H1 (cell line): ENCODE results near the gene EIF4EBP3. TPM values are rescaled to one million over a fixed set of nuclear protein-coding genes. Genes with fewer than 3 reads are reported as not detected.

ENCODE experiments used
- CTCF ChIA-PET: fragments of 300-600 bp; sonication (Branson Sonifier 250); formaldehyde crosslinking; loops from one replicate; lab custom pipeline; 2021; ENCODE audit not compliant: partially characterized antibody; lab: Charles Lee
- POLR2A ChIA-PET: fragments of 300-600 bp; sonication (Branson Sonifier 250); formaldehyde crosslinking; loops from one replicate; lab custom pipeline; 2021; ENCODE audit warnings: inconsistent platforms; ENCODE audit not compliant: partially characterized antibody; lab: Charles Lee
- DNase-seq, 2 experiments: peaks; one replicate each; pipeline versions ENCODE4 v3.0.0 to v3.0.0-alpha.2; 2010 to 2022; ENCODE audit warnings: low spot score in 2 of 2, low read depth in 1 of 2, mixed read lengths in 1 of 2
- FAIRE-seq: peaks from 2 replicates; lab custom pipeline; 2011; peaks lifted over from hg19 to GRCh38; lab: Jason Lieb, UNC
- H2AFZ ChIP-seq: 2 replicates; pipeline ENCODE4 v1.8.1; 2012; ENCODE audit warnings: low read length, inconsistent platforms
- H2AK5ac ChIP-seq: 2 replicates; pipeline ENCODE4 v1.6.1; 2013; ENCODE audit warnings: low read depth, low read length
- H2BK120ac ChIP-seq: replicated peaks from 2 replicates; pipeline ENCODE3; 2013; ENCODE audit warnings: low read depth, low read length, inconsistent platforms
- H2BK12ac ChIP-seq: 2 replicates; pipeline ENCODE4 v1.6.1; 2013; ENCODE audit warnings: low read depth, low read length
- H2BK15ac ChIP-seq: 2 replicates; pipeline ENCODE4 v1.6.1; 2013; ENCODE audit warnings: low read length
- H2BK20ac ChIP-seq: 2 replicates; pipeline ENCODE4 v1.6.1; 2013; ENCODE audit warnings: low read length
- H2BK5ac ChIP-seq: 2 replicates; pipeline ENCODE4 v1.6.1; 2013; ENCODE audit warnings: low read depth, low read length
- H3K14ac ChIP-seq: 2 replicates; pipeline ENCODE4 v1.6.1; 2013; ENCODE audit warnings: inconsistent platforms; ENCODE audit not compliant: insufficient read length
- H3K18ac ChIP-seq: 2 replicates; pipeline ENCODE4 v1.6.1; 2013; ENCODE audit warnings: low read length; ENCODE audit errors: extremely low read depth
- H3K23ac ChIP-seq: 2 replicates; pipeline ENCODE4 v1.6.1; 2013; ENCODE audit warnings: inconsistent platforms; ENCODE audit not compliant: insufficient read length
- H3K23me2 ChIP-seq: 2 replicates; pipeline ENCODE4 v1.6.1; 2013; ENCODE audit warnings: low read depth, low read length
- H3K27ac ChIP-seq: 2 replicates; pipeline ENCODE4 v1.6.1; 2011; ENCODE audit warnings: low read depth, low read length, inconsistent platforms
- H3K27me3 ChIP-seq, 4 experiments: replicated peaks in 1 of 4; 1 replicate in 1 of 4; 2 replicates in 3 of 4; pipeline versions ENCODE4 v1.6.1 to v1.8.1; 2011 to 2013; ENCODE audit warnings: low read length in 3 of 4, mild to moderate bottlenecking in 3 of 4, inconsistent platforms in 2 of 4, mixed read lengths in 2 of 4, moderate library complexity in 1 of 4; ENCODE audit not compliant: control insufficient read depth in 3 of 4, insufficient read depth in 3 of 4; ENCODE audit errors: extremely low read depth in 1 of 4
- H3K36me3 ChIP-seq, 4 experiments: 2 replicates each; pipeline versions ENCODE4 v1.6.1 to v1.8.1; 2011 to 2013; ENCODE audit warnings: mild to moderate bottlenecking in 4 of 4, low read length in 3 of 4, moderate library complexity in 2 of 4, control low read depth in 1 of 4, inconsistent platforms in 1 of 4; ENCODE audit not compliant: insufficient read depth in 4 of 4, control insufficient read depth in 2 of 4
- H3K4ac ChIP-seq: replicated peaks from 2 replicates; pipeline ENCODE3; 2013; ENCODE audit warnings: low read length, low read depth, mixed read lengths, inconsistent platforms; ENCODE audit not compliant: insufficient read length
- H3K4me1 ChIP-seq, 4 experiments: replicated peaks in 1 of 4; 1 replicate in 1 of 4; 2 replicates in 3 of 4; pipeline versions ENCODE4 v1.6.1 to v1.8.1; 2011 to 2013; ENCODE audit warnings: low read length in 3 of 4, inconsistent platforms in 2 of 4, mixed read lengths in 1 of 4; ENCODE audit not compliant: insufficient read depth in 4 of 4, control insufficient read depth in 3 of 4
- H3K4me2 ChIP-seq, 2 experiments: 2 replicates each; pipeline versions ENCODE4 v1.6.1 to v1.8.1; 2011 to 2013; ENCODE audit warnings: low read depth in 2 of 2, low read length in 2 of 2, control low read depth in 1 of 2, inconsistent platforms in 1 of 2, mild to moderate bottlenecking in 1 of 2; ENCODE audit not compliant: insufficient read depth in 1 of 2
- H3K4me3 ChIP-seq, 4 experiments: fragments of 200-600, 300-600 bp in 1 of 4; sonication (generic), shearing (Covaris generic), sonication (Bioruptor Twin) in 1 of 4; 2 replicates each; pipeline versions ENCODE4 v1.5.1 to v1.8.1; 2011 to 2016; ENCODE audit warnings: low read length in 4 of 4, low read depth in 3 of 4, control low read depth in 2 of 4, inconsistent platforms in 2 of 4, mild to moderate bottlenecking in 2 of 4, mixed read lengths in 1 of 4, moderate library complexity in 1 of 4; ENCODE audit not compliant: insufficient read depth in 2 of 4; ENCODE audit errors: extremely low read depth in 1 of 4
- H3K56ac ChIP-seq: replicated peaks from 2 replicates; pipeline ENCODE3; 2013; ENCODE audit warnings: low read depth, mild to moderate bottlenecking, mixed read lengths, low read length, inconsistent platforms; ENCODE audit not compliant: insufficient read length
- H3K79me1 ChIP-seq: 2 replicates; pipeline ENCODE4 v1.6.1; 2013; ENCODE audit warnings: low read depth, low read length, control low read depth
- H3K79me2 ChIP-seq, 2 experiments: 2 replicates each; pipeline versions ENCODE4 v1.6.1 to v1.8.1; 2012 to 2013; ENCODE audit warnings: low read length in 2 of 2, mild to moderate bottlenecking in 2 of 2, inconsistent platforms in 1 of 2; ENCODE audit not compliant: insufficient read depth in 2 of 2, control insufficient read depth in 1 of 2
- H3K9ac ChIP-seq, 4 experiments: replicated peaks in 1 of 4; 1 replicate in 1 of 4; 2 replicates in 3 of 4; pipeline versions ENCODE4 v1.6.1 to v1.8.1; 2011 to 2013; ENCODE audit warnings: low read depth in 3 of 4, low read length in 3 of 4, control low read depth in 2 of 4, mild to moderate bottlenecking in 2 of 4, moderate library complexity in 2 of 4, inconsistent platforms in 1 of 4; ENCODE audit errors: extremely low read depth in 1 of 4
- H3K9me3 ChIP-seq, 2 experiments: 2 replicates each; pipeline versions ENCODE4 v1.6.1 to v1.8.1; 2012 to 2013; ENCODE audit warnings: mild to moderate bottlenecking in 2 of 2, moderate library complexity in 2 of 2, control low read depth in 1 of 2, inconsistent platforms in 1 of 2, low read depth in 1 of 2, low read length in 1 of 2, mixed read lengths in 1 of 2; ENCODE audit not compliant: insufficient read depth in 2 of 2
- H4K20me1 ChIP-seq, 2 experiments: replicated peaks in 1 of 2; 2 replicates each; pipeline versions ENCODE3 to v1.8.1; 2011 to 2013; ENCODE audit warnings: inconsistent platforms in 2 of 2, low read length in 2 of 2, mild to moderate bottlenecking in 1 of 2; ENCODE audit not compliant: insufficient read depth in 2 of 2, control insufficient read depth in 1 of 2
- H4K5ac ChIP-seq: 2 replicates; pipeline ENCODE4 v1.6.1; 2013; ENCODE audit warnings: low read length, low read depth, mixed read lengths, inconsistent platforms; ENCODE audit not compliant: insufficient read length
- H4K8ac ChIP-seq: 2 replicates; pipeline ENCODE4 v1.8.0; 2013; ENCODE audit warnings: mild to moderate bottlenecking, moderate library complexity, low read length, inconsistent platforms; ENCODE audit not compliant: insufficient read depth; ENCODE audit errors: extremely low read depth
- H4K91ac ChIP-seq: replicated peaks from 2 replicates; pipeline ENCODE3; 2013; ENCODE audit warnings: low read length, mixed read lengths, inconsistent platforms; ENCODE audit not compliant: insufficient read length
- CEBPB ChIP-seq: IDR thresholded peaks from 2 replicates; pipeline ENCODE4 v1.6.1; 2012; ENCODE audit warnings: low read depth, low read length
- E2F6 ChIP-seq: IDR thresholded peaks from 2 replicates; pipeline ENCODE4 v1.6.1; 2012; ENCODE audit warnings: inconsistent platforms
- GABPA ChIP-seq: IDR thresholded peaks from 2 replicates; pipeline ENCODE4 v1.6.1; 2011; ENCODE audit warnings: mild to moderate bottlenecking, low read length, moderate library complexity, borderline replicate concordance; ENCODE audit not compliant: insufficient read depth
- HDAC2 ChIP-seq, 2 experiments: fragments of 300-600 bp in 1 of 2; sonication (generic) in 1 of 2; IDR thresholded peaks; 2 replicates each; pipeline ENCODE4 v1.6.1; 2011 to 2012; ENCODE audit warnings: low read depth in 2 of 2, low read length in 2 of 2, mild to moderate bottlenecking in 2 of 2, moderate library complexity in 2 of 2, borderline replicate concordance in 1 of 2, inconsistent platforms in 1 of 2
- JUN ChIP-seq: IDR thresholded peaks from 2 replicates; pipeline ENCODE4 v1.6.1; 2011; ENCODE audit warnings: low read depth, mild to moderate bottlenecking, improper control_type of control experiment, low read length
- MAFK ChIP-seq: IDR thresholded peaks from 2 replicates; pipeline ENCODE4 v1.6.1; 2012; ENCODE audit warnings: low read depth, mild to moderate bottlenecking, improper control_type of control experiment, low read length
- POU5F1 ChIP-seq: IDR thresholded peaks from 2 replicates; pipeline ENCODE4 v1.6.1; 2011; ENCODE audit warnings: low read depth, mild to moderate bottlenecking, low read length, moderate library complexity
- WGBS, 2 experiments: shearing (Covaris generic) in 1 of 2; methylation state at CpG; one replicate each; pipeline versions ENCODE4 v1.1.6 to v1.1.7; 2013 to 2015; ENCODE audit warnings: low lambda C conversion rate in 2 of 2, mixed read lengths in 2 of 2, inconsistent platforms in 1 of 2, low coverage in 1 of 2, missing lambda C conversion rate in 1 of 2; ENCODE audit not compliant: insufficient replicate concordance in 2 of 2, insufficient coverage in 1 of 2, insufficient read length in 1 of 2; ENCODE audit errors: extremely low coverage in 1 of 2, missing lambda C conversion rate in 1 of 2; 5-methylcytosine and 5-hydroxymethylcytosine counted together
- polyA plus RNA-seq, 7 experiments: library from polyadenylated mRNA; depleted of rRNA in 3 of 7; stranded (reverse) in 5 of 7; unstranded in 2 of 7; fragments of >200 nt in 5 of 7; fragments of 200-250 nt in 2 of 7; gene quantifications; 1 replicate in 5 of 7; 2 replicates in 1 of 7; 4 replicates in 1 of 7; pipeline versions ENCODE4 v1.2.1 to v1.2.3, GENCODE V29; 2011 to 2013; ENCODE audit warnings: missing spikeins in 2 of 7, mixed read lengths in 2 of 7
- total RNA-seq: library from RNA; stranded (reverse); fragmentation: NEBNext Ultra II Directional; extraction: Animal tissue kit (Norgen Biotek cat#: 25700); gene quantifications from 2 replicates; pipeline ENCODE4 v1.2.1, GENCODE V29; 2021

EIF4EBP3 gene
- total and polyA plus RNA-seq, 2 of the 8 experiments (the other 6 are each of a cell fraction or from before 2014, with no cell fraction given), result 11.1 to 11.7 TPM

DNA sequence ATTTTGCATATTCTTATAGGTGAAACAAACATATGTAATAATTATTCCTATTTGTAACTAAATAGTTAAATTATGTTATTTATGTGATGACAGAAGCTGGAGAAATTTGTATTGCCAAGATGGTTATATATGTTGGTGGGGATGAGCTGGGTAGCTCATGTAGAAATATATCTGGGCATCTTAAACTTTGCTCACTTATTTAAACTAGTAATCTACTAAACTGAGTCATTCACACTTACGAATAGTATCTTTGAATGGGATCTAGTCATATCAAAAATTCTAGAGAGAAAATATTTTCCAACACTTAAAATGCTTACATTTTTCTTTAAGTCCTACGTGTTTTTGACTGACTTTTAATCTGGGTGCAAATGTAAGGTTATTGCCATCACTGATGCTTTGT is 44.6 kb upstream of the EIF4EBP3 start:
- 96% methylated on average over 2 of the region's 2 CpGs; no CpG with 5 or more reads in 1 of the 2 experiments for WGBS, 2 experiments
- FAIRE-seq, result no peak
- TF ChIP-seq GABPA, result no peak
- TF ChIP-seq CEBPB, result no peak
- TF ChIP-seq MAFK, result no peak
- TF ChIP-seq HDAC2 (IDR thresholded peaks at IDR 0.05; ENCODE audit: borderline replicate concordance in 1 of 2, low read depth in 2 of 2, low read length in 2 of 2), result no peak
- no peak for TF ChIP-seq JUN
- no peak for TF ChIP-seq E2F6
- no peak for TF ChIP-seq POU5F1

More for the DNA sequence above, 44.6 kb upstream of the EIF4EBP3 start:
- H3K4me3 ChIP-seq, result no peak overlapping the region
- no peaks in the 10 kb centered on the region for H3K9me3 ChIP-seq
- no peak overlapping the region for H3K14ac ChIP-seq
- no peaks in the 10 kb centered on the region for H3K79me1 ChIP-seq
- no peak overlapping the region for H2AK5ac ChIP-seq
- H3K27ac ChIP-seq, result no peak overlapping the region
- no peak overlapping the region for H3K56ac ChIP-seq
- H3K79me2 ChIP-seq, result no peaks in the 10 kb centered on the region
- H3K23ac ChIP-seq, result no peak overlapping the region
- no peak overlapping the region for H2BK12ac ChIP-seq
- H4K91ac ChIP-seq, result no peak overlapping the region
- H3K4me1 ChIP-seq, result no peaks in the 10 kb centered on the region
- peaks cover 5 to 36% (median 26%) of the 10 kb centered on the region in 4 experiments for H3K36me3 ChIP-seq
- no peak overlapping the region for H3K4ac ChIP-seq
- ChIA-PET POLR2A (no interaction called here), CTCF (interaction anchor here (0.7 kb wide), 1 partner anchor 117 kb away, joined by 3 read pairs; no protein-coding TSS in a partner anchor)
- no peaks in the 10 kb centered on the region for H3K23me2 ChIP-seq
- no peak overlapping the region for H2BK120ac ChIP-seq
- no peak overlapping the region for H2BK15ac ChIP-seq
- no peak overlapping the region for H2AFZ ChIP-seq
- no peak overlapping the region for H4K8ac ChIP-seq
- no peaks in the 10 kb centered on the region for H4K20me1 ChIP-seq
- no peak overlapping the region for H2BK5ac ChIP-seq
- no peak overlapping the region for H3K9ac ChIP-seq
- no peak overlapping the region for H3K4me2 ChIP-seq
- no peak overlapping the region for H4K5ac ChIP-seq
- DNase-seq, result no peak
- no peak overlapping the region for H3K18ac ChIP-seq
- H2BK20ac ChIP-seq, result no peak overlapping the region
- H3K27me3 ChIP-seq, result no peaks in the 10 kb centered on the region
